ENCODE measurements around the gene SLC48A1.
A peak's percentile ranks its signal among the peaks of the same experiment; 100 is the strongest.

Gene SLC48A1

GRCh38 chr12:47828008-47828975 is 55.3 kb downstream of the SLC48A1 start:
- Histone ChIP-seq H2AFZ (ENCODE audit: low read depth, low read length) (no peak overlapping the region), H3K79me2 (ENCODE audit: low read length) (no peaks in the 10 kb centered on the region), H3K4me3 (ENCODE audit: low read length) (no peak overlapping the region), H3K27me3 (ENCODE audit: low read depth, low read length) (no peaks in the 10 kb centered on the region), H3K4me1 (ENCODE audit: low read length) (peaks cover 78% of the 10 kb centered on the region), H3K9me3 (ENCODE audit: insufficient read depth, low read length) (no peaks in the 10 kb centered on the region), H3K4me2 (ENCODE audit: low read length) (peak overlapping the region; percentile 19), H3K36me3 (replicated peaks; ENCODE audit: low read depth, low read length) (no peaks in the 10 kb centered on the region), H3K27ac (ENCODE audit: low read length) (no peak overlapping the region), H3K9ac (ENCODE audit: low read length) (no peak overlapping the region), H4K20me1 (ENCODE audit: insufficient read depth, low read length) (no peaks in the 10 kb centered on the region)
- TF ChIP-seq EZH2phosphoT487 (IDR thresholded peaks at IDR 0.05; ENCODE audit: low read depth), result no peak
- TF ChIP-seq, protein P1, sequence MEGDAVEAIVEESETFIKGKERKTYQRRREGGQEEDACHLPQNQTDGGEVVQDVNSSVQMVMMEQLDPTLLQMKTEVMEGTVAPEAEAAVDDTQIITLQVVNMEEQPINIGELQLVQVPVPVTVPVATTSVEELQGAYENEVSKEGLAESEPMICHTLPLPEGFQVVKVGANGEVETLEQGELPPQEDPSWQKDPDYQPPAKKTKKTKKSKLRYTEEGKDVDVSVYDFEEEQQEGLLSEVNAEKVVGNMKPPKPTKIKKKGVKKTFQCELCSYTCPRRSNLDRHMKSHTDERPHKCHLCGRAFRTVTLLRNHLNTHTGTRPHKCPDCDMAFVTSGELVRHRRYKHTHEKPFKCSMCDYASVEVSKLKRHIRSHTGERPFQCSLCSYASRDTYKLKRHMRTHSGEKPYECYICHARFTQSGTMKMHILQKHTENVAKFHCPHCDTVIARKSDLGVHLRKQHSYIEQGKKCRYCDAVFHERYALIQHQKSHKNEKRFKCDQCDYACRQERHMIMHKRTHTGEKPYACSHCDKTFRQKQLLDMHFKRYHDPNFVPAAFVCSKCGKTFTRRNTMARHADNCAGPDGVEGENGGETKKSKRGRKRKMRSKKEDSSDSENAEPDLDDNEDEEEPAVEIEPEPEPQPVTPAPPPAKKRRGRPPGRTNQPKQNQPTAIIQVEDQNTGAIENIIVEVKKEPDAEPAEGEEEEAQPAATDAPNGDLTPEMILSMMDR (IDR thresholded peaks at IDR 0.05; ENCODE audit: low read depth, low read length), result no peak

- Histone ChIP-seq H3K9me3 (ENCODE audit: insufficient read depth, low read length) (no peaks in the 10 kb centered on the region), H3K79me2 (ENCODE audit: low read length) (no peaks in the 10 kb centered on the region), H3K4me3 (ENCODE audit: low read length) (no peak overlapping the region), H3K27ac (ENCODE audit: low read length) (no peak overlapping the region), H3K36me3 (replicated peaks; ENCODE audit: low read depth, low read length) (no peaks in the 10 kb centered on the region), H3K4me2 (ENCODE audit: low read length) (no peak overlapping the region), H3K27me3 (ENCODE audit: low read depth, low read length) (no peaks in the 10 kb centered on the region), H2AFZ (ENCODE audit: low read depth, low read length) (no peak overlapping the region), H3K9ac (ENCODE audit: low read length) (no peak overlapping the region), H4K20me1 (ENCODE audit: insufficient read depth, low read length) (no peaks in the 10 kb centered on the region), H3K4me1 (ENCODE audit: low read length) (peaks cover 80% of the 10 kb centered on the region)
- TF ChIP-seq, protein P1 (IDR thresholded peaks at IDR 0.05; ENCODE audit: low read depth, low read length), result no peak
- TF ChIP-seq EZH2phosphoT487 (IDR thresholded peaks at IDR 0.05; ENCODE audit: low read depth), result no peak
Measured at GRCh38 chr12:47828976-47829482, 56.0 kb downstream of the SLC48A1 start.

GRCh38 chr12:47829584-47829983 is 56.5 kb downstream of the SLC48A1 start:
- Histone ChIP-seq H2AFZ (ENCODE audit: low read depth, low read length) (no peak overlapping the region), H3K79me2 (ENCODE audit: low read length) (no peaks in the 10 kb centered on the region), H3K27me3 (ENCODE audit: low read depth, low read length) (no peaks in the 10 kb centered on the region), H3K4me3 (ENCODE audit: low read length) (no peak overlapping the region), H3K4me1 (ENCODE audit: low read length) (peaks cover 80% of the 10 kb centered on the region), H3K9ac (ENCODE audit: low read length) (no peak overlapping the region), H3K9me3 (ENCODE audit: insufficient read depth, low read length) (no peaks in the 10 kb centered on the region), H3K36me3 (replicated peaks; ENCODE audit: low read depth, low read length) (no peaks in the 10 kb centered on the region), H3K4me2 (ENCODE audit: low read length) (no peak overlapping the region), H4K20me1 (ENCODE audit: insufficient read depth, low read length) (no peaks in the 10 kb centered on the region), H3K27ac (ENCODE audit: low read length) (no peak overlapping the region)
- TF ChIP-seq, protein P1 (IDR thresholded peaks at IDR 0.05; ENCODE audit: low read depth, low read length), result no peak
- no peak for TF ChIP-seq EZH2phosphoT487 (IDR thresholded peaks at IDR 0.05; ENCODE audit: low read depth)
